Rectal smooth muscle tissue (tissue), 1 donor: Measurements from ENCODE around the gene MB.
A peak's percentile ranks its signal among the peaks of the same experiment; 100 is the strongest.

Experiments
- H3K27ac ChIP-seq: one replicate; pipeline ENCODE4 v1.7.0; 2013; ENCODE audit warnings: low read depth, low read length, inconsistent platforms
- H3K27me3 ChIP-seq: one replicate; pipeline ENCODE4 v1.7.0; 2013; ENCODE audit warnings: low read length; ENCODE audit not compliant: control insufficient read depth, insufficient read depth
- H3K36me3 ChIP-seq: one replicate; pipeline ENCODE4 v1.7.0; 2013; ENCODE audit warnings: low read length; ENCODE audit not compliant: control insufficient read depth, insufficient read depth
- H3K4me1 ChIP-seq: one replicate; pipeline ENCODE4 v1.7.0; 2013; ENCODE audit warnings: low read length; ENCODE audit not compliant: control insufficient read depth, insufficient read depth
- H3K4me3 ChIP-seq: one replicate; pipeline ENCODE4 v1.7.0; 2013; ENCODE audit warnings: low read length
- H3K9ac ChIP-seq: one replicate; pipeline ENCODE4 v1.7.0; 2013; ENCODE audit warnings: low read length

The MB gene

DNA sequence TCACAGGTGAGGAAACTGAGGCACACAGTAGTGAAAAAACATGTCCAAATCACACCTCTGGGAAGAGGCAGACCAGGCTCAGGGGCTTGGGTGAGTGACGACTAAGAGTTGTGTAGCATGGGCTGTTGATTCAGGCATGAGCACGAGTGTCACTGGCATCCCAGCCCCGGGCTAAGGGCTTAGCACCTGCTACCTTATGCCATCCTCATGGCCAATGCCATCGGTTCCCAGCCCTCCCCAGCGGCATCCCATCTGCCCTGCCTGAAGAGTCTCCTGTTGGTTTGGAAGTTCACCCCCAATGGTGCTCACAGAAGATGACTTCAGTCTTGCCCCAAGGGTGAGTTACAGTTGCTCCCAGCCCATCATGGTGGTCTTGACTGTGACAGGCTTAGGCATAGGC lies 22.4 kb downstream of the MB start:
- no peak overlapping the region for H3K27ac ChIP-seq
- H3K9ac ChIP-seq: no peak overlapping the region
- H3K4me3 ChIP-seq: no peak overlapping the region
- H3K36me3 ChIP-seq: no peaks in the 10 kb centered on the region
- no peaks in the 10 kb centered on the region for H3K27me3 ChIP-seq
- H3K4me1 ChIP-seq: peaks cover 28% of the 10 kb centered on the region

DNA sequence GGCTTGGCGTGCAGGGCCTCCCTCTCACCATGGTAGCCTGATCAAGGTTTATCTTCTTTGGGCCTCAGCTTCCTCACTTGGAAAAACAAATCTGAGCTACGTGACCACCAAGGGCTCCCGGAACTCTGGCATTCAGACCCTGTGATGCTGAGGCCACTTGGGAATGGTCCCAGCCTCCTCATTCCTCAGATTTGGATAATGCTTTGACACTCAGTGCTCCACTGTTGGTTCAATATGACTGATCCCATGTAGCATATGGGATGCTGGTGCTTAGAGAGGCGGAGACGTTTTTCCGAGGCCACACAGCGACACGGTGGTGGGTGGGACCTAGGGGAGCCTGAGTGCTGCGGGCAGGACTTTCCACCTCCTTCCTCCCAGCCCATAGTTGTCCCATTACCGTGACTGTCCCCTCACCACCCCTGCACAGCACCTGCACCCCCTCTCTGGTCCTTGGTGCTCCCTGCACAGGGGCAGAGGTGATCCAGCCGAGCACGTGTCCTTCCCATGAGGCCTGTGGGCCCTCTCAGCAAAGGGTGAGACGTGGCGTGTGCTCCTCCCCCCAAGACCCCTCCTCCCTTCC lies 23.1 kb downstream of the MB start:
- peak overlapping the region; percentile 77 for H3K27ac ChIP-seq
- peaks cover 28% of the 10 kb centered on the region for H3K4me1 ChIP-seq
- no peaks in the 10 kb centered on the region for H3K27me3 ChIP-seq
- H3K36me3 ChIP-seq: no peaks in the 10 kb centered on the region
- no peak overlapping the region for H3K4me3 ChIP-seq
- no peak overlapping the region for H3K9ac ChIP-seq

DNA sequence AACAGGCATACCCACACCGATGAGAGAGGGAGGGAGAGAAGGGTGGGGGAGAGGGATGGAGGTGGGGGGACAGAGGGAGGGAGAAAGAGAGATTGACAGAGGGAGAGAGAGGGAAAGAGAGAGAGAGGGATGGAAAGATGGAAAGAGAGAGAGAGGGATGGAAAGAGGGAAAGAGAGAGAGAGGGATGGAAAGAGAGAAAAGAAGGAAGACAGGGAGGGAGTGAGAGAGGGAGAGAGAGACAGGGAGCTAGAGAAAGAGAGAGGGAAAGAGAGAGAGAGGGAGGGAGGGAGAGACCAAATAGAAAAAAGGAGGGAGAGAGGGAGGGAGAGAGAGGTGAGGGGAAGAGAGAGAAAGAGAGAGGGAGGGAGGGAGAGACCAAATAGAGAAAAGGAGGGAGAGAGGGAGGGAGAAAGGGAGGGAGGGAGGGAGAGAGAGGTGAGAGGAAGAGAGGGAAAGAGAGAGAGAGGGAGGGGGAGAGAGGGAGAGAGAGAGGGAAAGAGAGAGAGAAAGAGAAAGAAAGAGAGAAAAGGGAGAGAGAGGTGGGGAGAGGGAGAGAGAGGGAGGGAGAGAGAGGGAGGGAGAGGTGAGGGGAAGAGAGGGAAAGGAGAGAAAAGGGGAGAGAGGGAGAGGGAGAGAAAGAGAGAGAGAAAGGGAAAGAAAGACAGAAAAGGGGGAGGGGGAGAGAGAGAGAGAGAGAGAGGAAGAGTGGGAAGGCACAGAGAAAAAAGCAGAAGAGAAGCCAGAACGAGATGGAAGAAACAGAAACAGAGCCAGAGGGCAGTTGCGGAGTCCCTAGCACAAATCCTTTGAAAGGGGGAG lies 23.8 kb downstream of the MB start:
- Histone ChIP-seq H3K9ac (no peak overlapping the region), H3K27me3 (no peaks in the 10 kb centered on the region), H3K4me3 (no peak overlapping the region), H3K27ac (peak overlapping the region; percentile 77), H3K4me1 (peaks cover 28% of the 10 kb centered on the region), H3K36me3 (no peaks in the 10 kb centered on the region)

DNA sequence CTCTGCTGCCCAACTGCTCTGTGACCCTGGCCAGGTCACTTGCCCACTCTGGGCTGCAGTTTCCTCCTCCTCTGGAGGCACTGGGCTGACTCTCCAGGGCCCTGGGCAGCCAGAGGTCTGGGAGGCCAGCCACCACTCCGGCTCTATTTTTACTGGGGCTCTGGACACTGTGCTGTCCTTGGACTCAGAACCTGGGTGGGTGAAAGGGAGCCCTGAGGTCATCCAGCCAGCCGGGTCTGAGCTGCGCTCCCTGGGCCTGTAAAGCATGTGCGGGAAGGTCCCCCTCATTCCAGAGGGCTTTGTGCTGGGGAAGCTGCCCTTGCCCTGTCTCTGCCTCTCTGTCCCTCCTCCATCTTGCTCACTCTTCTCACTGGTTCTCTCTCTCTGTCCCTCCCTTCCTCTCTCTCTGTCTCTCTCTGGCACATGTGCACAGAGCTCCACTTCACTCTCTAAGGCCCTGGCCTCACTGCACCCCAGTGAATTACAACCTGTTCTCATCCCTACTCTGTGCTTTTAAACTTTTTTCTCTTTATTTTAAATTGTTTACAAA lies 24.6 kb downstream of the MB start:
- peaks cover 27% of the 10 kb centered on the region for H3K4me1 ChIP-seq

DNA sequence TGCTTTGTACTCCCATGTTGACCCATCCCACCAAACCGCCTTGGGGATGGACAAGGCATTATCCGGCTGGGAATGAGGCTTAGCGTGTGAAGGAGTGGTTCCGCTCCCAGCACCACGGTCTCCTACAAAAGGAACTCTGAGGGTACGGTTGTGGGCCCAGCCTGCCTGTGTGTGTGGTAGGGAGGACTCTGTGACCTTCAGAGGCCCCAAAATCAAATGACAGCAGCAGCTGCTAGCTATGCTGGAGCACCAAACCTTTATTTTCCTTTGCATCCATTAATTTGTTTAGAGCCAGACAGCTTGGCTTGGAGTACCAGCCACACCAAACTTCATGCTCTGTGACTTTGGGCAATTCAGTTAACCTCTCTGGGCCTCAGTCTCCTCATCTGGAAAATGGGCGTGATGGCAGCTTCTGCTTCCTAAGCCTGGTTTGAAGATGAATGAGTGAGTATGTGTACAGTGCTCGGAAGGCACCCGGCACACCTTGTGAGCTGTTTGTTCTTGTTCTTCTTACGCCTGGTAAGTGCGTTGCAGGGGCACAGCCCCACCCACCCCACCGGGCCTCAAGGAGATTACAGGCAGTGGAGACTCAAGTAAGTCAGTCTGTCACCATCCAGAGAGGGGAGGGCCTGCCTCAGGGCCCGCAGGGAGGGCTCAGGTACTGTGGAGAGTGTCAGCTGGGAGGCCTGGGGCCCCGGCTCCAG lies 25.3 kb downstream of the MB start:
- Histone ChIP-seq H3K4me1 (peaks cover 30% of the 10 kb centered on the region), H3K36me3 (no peaks in the 10 kb centered on the region), H3K4me3 (no peak overlapping the region), H3K27ac (peak overlapping the region; percentile 77), H3K27me3 (no peaks in the 10 kb centered on the region), H3K9ac (no peak overlapping the region)

More for the DNA sequence above, 24.6 kb downstream of the MB start:
- H3K27me3 ChIP-seq: no peaks in the 10 kb centered on the region
- no peak overlapping the region for H3K9ac ChIP-seq
- H3K27ac ChIP-seq: peak overlapping the region; percentile 77
- H3K36me3 ChIP-seq: no peaks in the 10 kb centered on the region
- no peak overlapping the region for H3K4me3 ChIP-seq

DNA sequence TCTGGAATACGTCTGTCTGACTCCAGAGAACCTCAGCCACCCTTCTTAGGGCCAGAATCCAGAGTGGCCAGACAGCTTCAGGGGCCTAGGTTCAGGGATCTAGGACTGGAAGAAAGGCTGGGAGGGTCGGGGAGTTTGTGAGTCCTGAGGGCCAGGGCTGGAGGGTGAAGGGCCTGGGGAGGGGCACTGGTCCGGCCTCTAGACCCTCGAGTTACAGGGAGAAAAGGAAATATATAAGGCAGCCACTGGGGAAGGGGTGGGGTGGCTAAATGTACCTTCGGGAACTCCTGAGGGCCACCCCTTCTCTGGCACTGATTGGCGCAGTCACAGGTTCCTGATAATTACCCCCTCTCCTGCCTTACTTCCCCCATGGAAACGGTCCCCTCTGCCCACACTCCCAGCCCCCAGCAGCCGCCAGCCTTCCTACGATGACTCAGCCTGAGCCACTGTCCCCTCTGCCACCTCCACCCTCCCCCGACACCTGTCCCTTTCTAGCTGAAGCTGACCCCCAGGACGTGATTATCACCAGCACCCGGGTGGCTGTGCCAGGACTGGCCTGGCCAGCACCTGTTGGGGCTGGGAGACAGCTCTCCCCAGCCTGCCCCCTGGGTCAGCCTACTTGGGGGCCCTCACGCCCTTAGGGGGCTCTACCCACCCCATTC lies 26.4 kb downstream of the MB start:
- Histone ChIP-seq H3K4me1 (peaks cover 26% of the 10 kb centered on the region), H3K27me3 (no peaks in the 10 kb centered on the region), H3K9ac (no peak overlapping the region), H3K27ac (no peak overlapping the region), H3K4me3 (no peak overlapping the region), H3K36me3 (no peaks in the 10 kb centered on the region)

DNA sequence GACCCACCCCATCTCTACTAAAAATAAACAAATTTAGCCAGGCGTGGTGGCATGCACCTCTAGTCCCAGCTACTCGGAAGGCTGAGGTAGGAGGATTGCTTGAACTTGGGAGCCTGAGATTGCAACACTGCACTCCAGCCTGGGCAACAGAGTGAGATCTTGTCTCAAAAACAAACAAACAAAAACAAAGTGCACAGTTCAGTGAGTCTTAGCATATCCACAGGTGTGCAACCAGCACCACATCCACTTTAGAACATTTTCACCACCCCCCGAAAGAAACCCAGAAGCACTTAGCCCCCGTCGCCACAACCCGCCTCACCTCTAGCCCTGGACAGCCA lies 27.4 kb downstream of the MB start:
- no peak overlapping the region for H3K27ac ChIP-seq
- H3K36me3 ChIP-seq: no peaks in the 10 kb centered on the region
- no peaks in the 10 kb centered on the region for H3K27me3 ChIP-seq
- no peak overlapping the region for H3K4me3 ChIP-seq
- H3K4me1 ChIP-seq: peaks cover 26% of the 10 kb centered on the region
- no peak overlapping the region for H3K9ac ChIP-seq

DNA sequence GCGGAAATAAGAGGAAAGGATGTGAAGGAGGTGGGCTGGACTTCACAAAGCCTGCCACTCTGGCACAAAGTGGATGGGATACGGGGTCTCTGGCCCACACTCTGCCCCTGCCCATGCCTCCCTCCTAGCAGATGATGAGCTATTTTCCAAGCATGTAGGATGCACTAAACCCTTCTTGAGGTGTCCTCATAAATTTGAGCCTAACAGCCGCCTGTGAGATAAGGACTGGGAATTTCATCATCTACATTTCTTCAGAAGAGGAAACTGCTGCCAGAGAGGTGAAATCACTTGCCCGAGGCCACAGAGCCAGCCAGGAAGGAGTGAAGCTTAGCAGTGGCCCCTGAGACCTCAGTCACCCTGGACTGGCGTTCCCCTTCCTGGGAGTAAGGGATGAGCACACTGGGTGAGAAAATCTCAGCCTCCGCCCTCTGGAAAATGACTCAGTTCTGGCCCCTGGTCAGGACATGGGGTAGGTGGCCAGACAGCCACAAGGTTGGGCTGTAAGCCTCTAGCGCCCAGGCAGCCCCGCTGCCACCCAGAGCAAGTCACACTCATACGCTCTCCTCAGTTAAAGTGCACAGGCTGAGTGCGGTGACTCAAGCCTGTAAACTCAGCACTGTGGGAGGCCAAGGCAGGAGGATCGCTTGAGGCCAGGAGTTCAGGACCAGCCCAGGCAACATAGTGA lies 27.9 kb downstream of the MB start:
- Histone ChIP-seq H3K27ac (no peak overlapping the region), H3K4me1 (peaks cover 26% of the 10 kb centered on the region), H3K4me3 (no peak overlapping the region)

DNA sequence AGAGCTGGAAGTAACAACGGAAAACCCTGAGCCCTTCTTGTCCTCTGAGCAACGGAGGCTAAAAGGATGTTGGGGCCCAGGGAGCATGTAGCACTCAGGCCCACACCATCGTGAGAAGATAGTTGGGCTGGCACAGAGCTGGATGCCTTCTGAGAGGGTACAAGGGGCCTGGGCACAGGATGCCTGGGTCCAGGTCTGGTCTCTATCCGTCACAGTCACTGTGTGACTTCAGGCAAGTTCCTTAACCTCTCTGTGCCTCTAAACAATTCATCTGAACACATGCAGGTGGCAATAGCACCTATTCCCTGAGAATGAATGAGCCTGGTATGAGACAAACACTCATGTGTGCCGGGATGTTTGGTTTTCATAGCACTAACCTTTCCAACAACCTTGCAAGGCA lies 29.2 kb downstream of the MB start:
- Histone ChIP-seq H3K27me3 (no peaks in the 10 kb centered on the region), H3K27ac (peak overlapping the region; percentile 18), H3K9ac (no peak overlapping the region), H3K36me3 (no peaks in the 10 kb centered on the region), H3K4me1 (peaks cover 16% of the 10 kb centered on the region), H3K4me3 (no peak overlapping the region)

More for the DNA sequence above, 27.9 kb downstream of the MB start:
- no peak overlapping the region for H3K9ac ChIP-seq
- H3K36me3 ChIP-seq: no peaks in the 10 kb centered on the region
- H3K27me3 ChIP-seq: no peaks in the 10 kb centered on the region

DNA sequence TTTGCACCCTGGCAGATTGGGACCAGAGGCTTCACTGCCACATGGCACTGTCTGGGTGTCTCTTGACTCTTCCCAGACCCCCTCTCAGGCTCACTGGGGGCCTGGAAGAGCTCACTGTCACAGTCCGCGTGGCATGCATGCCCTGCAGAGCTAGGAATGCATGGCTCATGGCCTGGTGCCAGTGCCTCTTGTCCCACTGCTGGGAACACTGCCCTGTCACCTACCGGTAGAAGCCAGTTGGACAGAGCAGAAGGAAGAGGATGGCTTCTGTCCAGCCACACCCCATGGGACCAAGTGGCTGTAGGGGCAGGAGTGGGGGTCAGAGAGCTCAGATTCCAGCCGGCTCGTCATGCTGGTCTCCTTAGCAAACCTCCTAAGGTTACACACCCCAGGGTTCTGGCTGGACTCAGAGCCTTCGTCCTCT lies 29.7 kb downstream of the MB start:
- H3K9ac ChIP-seq: no peak overlapping the region
- H3K4me1 ChIP-seq: peaks cover 19% of the 10 kb centered on the region
- H3K27me3 ChIP-seq: no peaks in the 10 kb centered on the region
- H3K4me3 ChIP-seq: no peak overlapping the region
- peak overlapping the region; percentile 18 for H3K27ac ChIP-seq
- H3K36me3 ChIP-seq: no peaks in the 10 kb centered on the region

DNA sequence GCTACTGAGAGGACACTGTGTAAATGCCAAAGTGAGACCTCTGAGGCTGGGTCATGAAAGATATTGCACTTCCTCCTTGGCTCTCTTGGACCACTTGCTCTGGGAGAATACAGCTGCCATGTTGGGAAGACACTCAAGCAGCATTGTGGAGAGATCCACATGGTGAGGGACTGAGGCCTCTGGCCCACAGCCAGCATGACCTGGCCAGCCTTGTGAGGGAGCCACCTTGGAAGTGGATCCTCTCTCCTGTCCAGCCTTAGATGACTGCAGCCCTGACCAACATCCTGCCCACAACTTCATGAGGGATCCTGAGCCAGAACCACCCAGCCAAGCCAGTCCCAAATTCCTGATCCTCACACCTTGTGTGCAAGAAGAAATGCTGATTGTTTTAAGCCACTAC lies 30.4 kb downstream of the MB start:
- H3K4me1 ChIP-seq: peaks cover 17% of the 10 kb centered on the region
- no peaks in the 10 kb centered on the region for H3K36me3 ChIP-seq
- H3K27me3 ChIP-seq: no peaks in the 10 kb centered on the region
- no peak overlapping the region for H3K4me3 ChIP-seq
- H3K27ac ChIP-seq: no peak overlapping the region
- no peak overlapping the region for H3K9ac ChIP-seq
